ENCODE data around the gene HMGA1. TPM values are rescaled to one million over a fixed set of nuclear protein-coding genes. Genes with fewer than 3 reads are reported as not detected.
"Not testable (repeated sequence)": the region's sequence is repeated elsewhere in the genome, so short reads cannot be mapped to it uniquely, and the experiment has no call there.

Gene HMGA1
- total RNA-seq, 2 donors from 2014 or later: 524 to 600 TPM

- H3K9me3 Mint-ChIP-seq: peaks cover 4% of the 10 kb centered on the region in 2 donors
- DNase-seq (ENCODE audit: low spot score in 2 of 2): no peak
- no peaks in the 10 kb centered on the region for H3K36me3 Mint-ChIP-seq
- no peak overlapping the region for H3K27ac Mint-ChIP-seq
- no peak for ATAC-seq
Measured at GRCh38 chr6:34267746-34268145, 31.1 kb downstream of the HMGA1 start.

GRCh38 chr6:34269132-34269531 is 32.5 kb downstream of the HMGA1 start:
- H3K36me3 Mint-ChIP-seq, ATAC-seq: not testable (repeated sequence)

GRCh38 chr6:34269658-34270341 is 33.1 kb downstream of the HMGA1 start:
- not testable (repeated sequence) for DNase-seq (ENCODE audit: low spot score in 2 of 2); H3K36me3 Mint-ChIP-seq; H3K9me3 Mint-ChIP-seq
- peak overlapping the region in 1 of 2 donors; percentile 83 for H3K27ac Mint-ChIP-seq
- peak in 1 of 2 donors; percentile 64 for ATAC-seq

More at GRCh38 chr6:34269132-34269531, 32.5 kb downstream of the HMGA1 start:
- not testable (repeated sequence) for DNase-seq (ENCODE audit: low spot score in 2 of 2); H3K27ac Mint-ChIP-seq; H3K9me3 Mint-ChIP-seq

- DNase-seq (ENCODE audit: low spot score in 2 of 2) (no peak), ATAC-seq (peak in 1 of 2 donors; percentile 26)
- Mint-ChIP-seq H3K9me3 (no peaks in the 10 kb centered on the region), H3K36me3 (no peaks in the 10 kb centered on the region), H3K27ac (no peak overlapping the region)
Measured at GRCh38 chr6:34272013-34272926, 35.6 kb downstream of the HMGA1 start.

- Mint-ChIP-seq H3K36me3 (no peaks in the 10 kb centered on the region), H3K9me3 (no peaks in the 10 kb centered on the region), H3K27ac (no peak overlapping the region)
- no peak for DNase-seq (ENCODE audit: low spot score in 2 of 2)
- ATAC-seq: no peak
Measured at GRCh38 chr6:34273242-34273805, 36.7 kb downstream of the HMGA1 start.

GRCh38 chr6:34274129-34274528 is 37.5 kb downstream of the HMGA1 start:
- Mint-ChIP-seq H3K27ac (no peak overlapping the region), H3K9me3 (no peaks in the 10 kb centered on the region), H3K36me3 (peaks cover 2 to 4% of the 10 kb centered on the region in 2 donors)
- ATAC-seq (no peak), DNase-seq (ENCODE audit: low spot score in 2 of 2) (no peak)

GRCh38 chr6:34275128-34275804 is 38.6 kb downstream of the HMGA1 start:
- DNase-seq (ENCODE audit: low spot score in 2 of 2): no peak
- H3K36me3 Mint-ChIP-seq: peaks cover 8 to 10% of the 10 kb centered on the region in 2 donors
- ATAC-seq: no peak
- H3K9me3 Mint-ChIP-seq: no peaks in the 10 kb centered on the region
- peak overlapping the region in 1 of 2 donors; percentile 63 for H3K27ac Mint-ChIP-seq

GRCh38 chr6:34276191-34276590 is 39.5 kb downstream of the HMGA1 start:
- Mint-ChIP-seq H3K36me3 (peaks cover 8 to 10% of the 10 kb centered on the region in 2 donors), H3K9me3 (no peaks in the 10 kb centered on the region), H3K27ac (no peak overlapping the region)
- no peak for DNase-seq (ENCODE audit: low spot score in 2 of 2)
- no peak for ATAC-seq

GRCh38 chr6:34276881-34277762 is 40.4 kb downstream of the HMGA1 start:
- Mint-ChIP-seq H3K36me3 (peaks cover 8 to 10% of the 10 kb centered on the region in 2 donors), H3K27ac (peak overlapping the region in 1 of 2 donors; percentile 87), H3K9me3 (no peaks in the 10 kb centered on the region)
- DNase-seq (ENCODE audit: low spot score in 2 of 2): no peak
- ATAC-seq: no peak

- no peak for ATAC-seq
- H3K9me3 Mint-ChIP-seq: no peaks in the 10 kb centered on the region
- no peak overlapping the region for H3K27ac Mint-ChIP-seq
- DNase-seq (ENCODE audit: low spot score in 2 of 2): no peak
- peaks cover 8 to 10% of the 10 kb centered on the region in 2 donors for H3K36me3 Mint-ChIP-seq
Measured at GRCh38 chr6:34277763-34278112, 41.1 kb downstream of the HMGA1 start.

GRCh38 chr6:34278833-34279232 is 42.2 kb downstream of the HMGA1 start:
- ATAC-seq (no peak), DNase-seq (ENCODE audit: low spot score in 2 of 2) (no peak)
- Mint-ChIP-seq H3K36me3 (peaks cover 8 to 10% of the 10 kb centered on the region in 2 donors), H3K9me3 (no peaks in the 10 kb centered on the region), H3K27ac (peak overlapping the region in 1 of 2 donors; percentile 13)

GRCh38 chr6:34280216-34280615 is 43.5 kb downstream of the HMGA1 start:
- Mint-ChIP-seq H3K9me3 (no peaks in the 10 kb centered on the region), H3K36me3 (peaks cover 8 to 10% of the 10 kb centered on the region in 2 donors), H3K27ac (no peak overlapping the region)
- no peak for ATAC-seq
- no peak for DNase-seq (ENCODE audit: low spot score in 2 of 2)

GRCh38 chr6:34281702-34282334 is 45.1 kb downstream of the HMGA1 start:
- Mint-ChIP-seq H3K36me3 (peaks cover 8 to 10% of the 10 kb centered on the region in 2 donors), H3K27ac (peak overlapping the region in 1 of 2 donors; percentile 24)
- no peak for ATAC-seq

GRCh38 chr6:34284563-34285447 is 48.1 kb downstream of the HMGA1 start:
- Mint-ChIP-seq H3K9me3 (no peaks in the 10 kb centered on the region), H3K36me3 (peaks cover 0 to 4% of the 10 kb centered on the region in 2 donors), H3K27ac (no peak overlapping the region)
- DNase-seq (ENCODE audit: low spot score in 2 of 2) (no peak), ATAC-seq (no peak)

More at GRCh38 chr6:34281702-34282334, 45.1 kb downstream of the HMGA1 start:
- no peaks in the 10 kb centered on the region for H3K9me3 Mint-ChIP-seq
- no peak for DNase-seq (ENCODE audit: low spot score in 2 of 2)

Data from activated naive CD4-positive, alpha-beta T cell treated with anti-CD3 and anti-CD28 coated beads, Interleukin-2, amount 50 U/mL, for 72 hours (primary cell).